ENCODE measurements around the gene S100G.

DNA sequence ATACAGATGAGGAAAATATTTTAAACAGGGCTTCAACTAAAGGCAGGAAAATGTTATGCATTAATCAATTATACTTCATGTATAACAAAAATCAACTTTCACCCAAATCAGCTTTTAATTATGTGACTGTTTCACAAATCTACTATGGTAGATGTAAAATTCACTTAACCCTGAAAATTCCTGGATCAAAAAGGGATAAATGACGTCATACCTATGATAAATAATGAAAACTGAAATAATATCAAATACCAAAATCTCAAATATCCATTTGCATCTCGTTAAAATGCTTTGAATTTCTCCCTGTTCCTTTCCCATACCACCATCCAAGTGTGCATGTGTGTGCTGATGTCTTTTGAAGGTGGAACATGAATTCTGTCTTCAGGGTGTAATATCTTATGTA is 11.5 kb downstream of the S100G start:
- TF ChIP-seq, protein P1, sequence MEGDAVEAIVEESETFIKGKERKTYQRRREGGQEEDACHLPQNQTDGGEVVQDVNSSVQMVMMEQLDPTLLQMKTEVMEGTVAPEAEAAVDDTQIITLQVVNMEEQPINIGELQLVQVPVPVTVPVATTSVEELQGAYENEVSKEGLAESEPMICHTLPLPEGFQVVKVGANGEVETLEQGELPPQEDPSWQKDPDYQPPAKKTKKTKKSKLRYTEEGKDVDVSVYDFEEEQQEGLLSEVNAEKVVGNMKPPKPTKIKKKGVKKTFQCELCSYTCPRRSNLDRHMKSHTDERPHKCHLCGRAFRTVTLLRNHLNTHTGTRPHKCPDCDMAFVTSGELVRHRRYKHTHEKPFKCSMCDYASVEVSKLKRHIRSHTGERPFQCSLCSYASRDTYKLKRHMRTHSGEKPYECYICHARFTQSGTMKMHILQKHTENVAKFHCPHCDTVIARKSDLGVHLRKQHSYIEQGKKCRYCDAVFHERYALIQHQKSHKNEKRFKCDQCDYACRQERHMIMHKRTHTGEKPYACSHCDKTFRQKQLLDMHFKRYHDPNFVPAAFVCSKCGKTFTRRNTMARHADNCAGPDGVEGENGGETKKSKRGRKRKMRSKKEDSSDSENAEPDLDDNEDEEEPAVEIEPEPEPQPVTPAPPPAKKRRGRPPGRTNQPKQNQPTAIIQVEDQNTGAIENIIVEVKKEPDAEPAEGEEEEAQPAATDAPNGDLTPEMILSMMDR (IDR thresholded peaks at IDR 0.05; ENCODE audit: low read length), result no peak
- TF ChIP-seq EZH2 (optimal IDR thresholded peaks at IDR 0.05; ENCODE audit: low read depth, low read length) (no peak), EZH2phosphoT487 (IDR thresholded peaks at IDR 0.05; ENCODE audit: low read length) (no peak)

Data from MM.1S (cell line).